ENCODE measurements around the gene CDH4.

DNA sequence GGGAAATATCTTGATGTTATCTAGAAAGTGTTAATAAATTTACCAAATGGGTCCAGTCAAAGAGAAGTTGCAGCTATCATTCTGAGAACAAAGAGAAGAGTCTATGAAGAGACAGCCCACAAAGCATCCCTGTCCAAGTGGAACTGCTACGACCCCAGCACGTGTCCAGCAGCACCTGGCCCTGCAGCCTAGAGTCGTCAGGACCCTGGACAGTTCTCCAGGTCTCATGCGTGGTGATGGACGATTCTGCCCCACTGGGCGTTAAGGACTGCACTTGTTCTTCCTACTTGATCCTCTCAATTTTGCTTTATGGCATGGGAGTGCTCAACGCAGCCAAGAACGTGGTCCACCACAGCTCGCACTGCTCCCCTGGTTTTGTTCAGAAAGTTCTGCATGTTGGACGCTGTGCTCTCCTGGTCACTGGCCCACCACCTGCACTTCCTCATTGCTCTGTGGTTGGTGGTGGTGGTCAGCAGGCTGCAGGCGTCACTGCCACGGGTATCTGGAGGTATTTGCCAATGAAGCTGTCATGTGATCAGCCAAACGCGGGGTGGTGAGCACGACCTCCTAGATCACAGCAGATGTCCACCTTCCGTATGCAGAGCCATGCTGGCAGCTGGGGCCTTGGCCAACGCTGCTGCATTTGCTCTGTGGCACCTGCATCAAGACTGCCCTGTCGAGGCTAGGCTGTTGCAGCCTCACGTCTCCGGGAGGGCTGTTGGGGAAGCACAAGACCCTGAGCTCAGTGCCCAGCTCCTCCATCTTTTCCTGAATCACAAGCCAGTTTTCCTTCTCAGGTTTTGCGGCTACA, 356.4 kb downstream of the CDH4 start:
- TF ChIP-seq, protein P1, sequence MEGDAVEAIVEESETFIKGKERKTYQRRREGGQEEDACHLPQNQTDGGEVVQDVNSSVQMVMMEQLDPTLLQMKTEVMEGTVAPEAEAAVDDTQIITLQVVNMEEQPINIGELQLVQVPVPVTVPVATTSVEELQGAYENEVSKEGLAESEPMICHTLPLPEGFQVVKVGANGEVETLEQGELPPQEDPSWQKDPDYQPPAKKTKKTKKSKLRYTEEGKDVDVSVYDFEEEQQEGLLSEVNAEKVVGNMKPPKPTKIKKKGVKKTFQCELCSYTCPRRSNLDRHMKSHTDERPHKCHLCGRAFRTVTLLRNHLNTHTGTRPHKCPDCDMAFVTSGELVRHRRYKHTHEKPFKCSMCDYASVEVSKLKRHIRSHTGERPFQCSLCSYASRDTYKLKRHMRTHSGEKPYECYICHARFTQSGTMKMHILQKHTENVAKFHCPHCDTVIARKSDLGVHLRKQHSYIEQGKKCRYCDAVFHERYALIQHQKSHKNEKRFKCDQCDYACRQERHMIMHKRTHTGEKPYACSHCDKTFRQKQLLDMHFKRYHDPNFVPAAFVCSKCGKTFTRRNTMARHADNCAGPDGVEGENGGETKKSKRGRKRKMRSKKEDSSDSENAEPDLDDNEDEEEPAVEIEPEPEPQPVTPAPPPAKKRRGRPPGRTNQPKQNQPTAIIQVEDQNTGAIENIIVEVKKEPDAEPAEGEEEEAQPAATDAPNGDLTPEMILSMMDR (IDR thresholded peaks at IDR 0.05): no peak
- TF ChIP-seq POLR2A (IDR thresholded peaks at IDR 0.05): no peak
